ENCODE measurements around the gene DTX1. TPM values are rescaled to one million over a fixed set of nuclear protein-coding genes. Genes with fewer than 3 reads are reported as not detected.

DTX1 gene
- total and polyA plus RNA-seq, 2 donors (not counting 3 experiments of a cell fraction or from before 2014, with no cell fraction given): 0.06 to 0.22 TPM

GRCh38 chr12:113138826-113139225 lies 82.3 kb downstream of the DTX1 start:
- Histone ChIP-seq H3K4me2 (ENCODE audit: insufficient read depth, low read length) (no peak overlapping the region), H3K4me3 (replicated peaks in 1 of 3; ENCODE audit: insufficient read depth in 1 of 3, low read depth in 1 of 3, low read length in 3 of 3) (no peak overlapping the region), H3K79me2 (ENCODE audit: control insufficient read depth, insufficient read depth, low read length) (no peaks in the 10 kb centered on the region), H3K27ac (ENCODE audit: insufficient read depth, low read depth, low read length) (no peak overlapping the region), H3K9me3 (replicated peaks; ENCODE audit: control insufficient read depth, insufficient read depth, low read length) (no peaks in the 10 kb centered on the region), H3K27me3 (ENCODE audit: control insufficient read depth in 2 of 2, insufficient read depth in 2 of 2, low read length in 2 of 2) (no peaks in the 10 kb centered on the region), H4K20me1 (replicated peaks; ENCODE audit: control insufficient read depth, extremely low read depth, insufficient read depth, low read length) (no peaks in the 10 kb centered on the region), H2AFZ (ENCODE audit: low read depth, low read length) (no peak overlapping the region), H3K4me1 (ENCODE audit: control insufficient read depth, extremely low read depth, insufficient read depth, low read length) (no peaks in the 10 kb centered on the region), H3K9me1 (replicated peaks; ENCODE audit: control insufficient read depth, extremely low read depth, insufficient read depth, low read length) (no peaks in the 10 kb centered on the region), H3K9ac (replicated peaks; ENCODE audit: extremely low read depth, insufficient read depth, low read length) (no peak overlapping the region), H3K36me3 (ENCODE audit: control insufficient read depth in 2 of 2, extremely low read depth in 1 of 2, insufficient read depth in 2 of 2, low read length in 2 of 2) (no peaks in the 10 kb centered on the region)
- no peak for DNase-seq (ENCODE audit: low read depth, low spot score)
- BruUV-seq (replicated peaks): no TSS peak
- intact Hi-C loops (cut with micrococcal nuclease) (no loop called here), dilution Hi-C loops (cut with MboI; ENCODE audit: extremely low pct_ligation_motif_present, low sequenced_read_pairs) (no loop called here)
- ChIA-PET POLR2A (no interaction called here), CTCF (interaction anchor here (2.3 kb wide), 1 partner anchor 146 kb away, joined by 7 read pairs; no protein-coding TSS in a partner anchor)
- no peak for FAIRE-seq
- TF ChIP-seq MAX (IDR thresholded peaks at IDR 0.05; ENCODE audit: insufficient read depth, insufficient read length) (no peak), JUN (IDR thresholded peaks at IDR 0.05; ENCODE audit: borderline replicate concordance, insufficient read depth, insufficient read length, low read depth) (no peak), GATA2 (IDR thresholded peaks at IDR 0.05; ENCODE audit: insufficient read depth, insufficient read length, low read depth, low read length) (no peak), MYC (IDR thresholded peaks at IDR 0.05; ENCODE audit: low read depth, low read length) (no peak), POLR2A (IDR thresholded peaks at IDR 0.05; ENCODE audit: low read depth, low read length) (no peak), EZH2 (IDR thresholded peaks at IDR 0.05; ENCODE audit: borderline replicate concordance, low read depth, low read length, severe bottlenecking) (no peak), POLR2AphosphoS5 (IDR thresholded peaks at IDR 0.05; ENCODE audit: insufficient read depth, low read depth, low read length) (no peak), CTCF (IDR thresholded peaks at IDR 0.05; ENCODE audit: extremely low read depth in 1 of 2, insufficient read depth in 1 of 2, low read depth in 1 of 2, low read length in 2 of 2) (no peak), FOS (IDR thresholded peaks at IDR 0.05; ENCODE audit: borderline replicate concordance, insufficient read depth, low read length) (no peak)
